ENCODE measurements around the gene ISG15.

DNA sequence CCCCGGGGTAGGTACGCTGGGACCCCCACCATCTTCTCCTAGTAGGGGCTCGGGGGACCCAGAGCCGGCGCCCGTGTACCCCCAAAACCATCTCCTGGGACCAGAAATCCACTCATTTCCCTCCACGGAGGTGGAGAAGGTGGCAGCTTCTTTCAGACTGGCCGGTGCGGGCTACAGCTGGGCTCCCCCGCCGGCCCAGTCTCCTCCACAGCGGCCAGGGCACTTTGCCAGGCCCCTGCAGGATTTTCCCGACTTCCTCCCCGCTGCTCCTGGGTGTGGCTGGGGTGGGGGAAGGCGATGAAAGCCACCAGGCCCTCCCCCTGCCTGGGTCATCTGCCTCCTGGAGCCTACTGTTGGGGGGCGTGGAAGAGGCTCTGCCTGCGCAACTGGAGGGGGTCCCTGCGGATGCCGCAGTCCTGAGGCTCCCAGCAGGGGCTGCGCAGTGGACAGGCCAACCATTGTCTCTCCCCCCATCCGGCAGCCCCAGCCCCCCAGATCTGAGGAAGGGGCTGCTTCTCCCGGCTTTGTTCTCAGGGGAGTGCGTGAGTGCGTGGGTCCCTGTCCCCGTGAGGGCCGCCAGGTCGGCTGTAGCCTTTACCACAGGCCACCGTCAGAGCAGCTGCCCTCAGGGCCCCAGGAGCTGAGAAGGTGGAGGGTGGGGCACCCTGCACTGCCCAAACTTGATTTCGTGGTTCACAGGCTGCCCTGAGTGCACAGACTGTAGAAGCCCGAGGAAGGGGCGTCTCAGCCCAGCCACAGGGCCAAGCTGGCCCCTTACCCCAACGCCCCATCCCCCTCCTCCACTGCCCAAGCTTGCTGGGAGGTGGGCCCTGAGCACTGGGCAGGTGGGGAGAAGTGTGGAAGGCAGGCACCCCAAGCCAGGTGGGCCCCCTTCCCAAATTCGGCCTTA, 8.0 kb downstream of the ISG15 start:
- TF ChIP-seq CTCF (IDR thresholded peaks at IDR 0.05; ENCODE audit: poor library complexity), result no peak
- TF ChIP-seq EZH2phosphoT487 (IDR thresholded peaks at IDR 0.05; ENCODE audit: low read depth, severe bottlenecking, unreplicated experiment), result no peak

All from hepatocyte (in vitro differentiated cells).